Mesenchymal stem cell (in vitro differentiated cells and primary cell): ENCODE measurements around the gene DPPA4.
"Not testable (repeated sequence)": the region's sequence is repeated elsewhere in the genome, so short reads cannot be mapped to it uniquely, and the experiment has no call there.

Experiments
- DNase-seq: peaks from one replicate; pipeline ENCODE4 v3.0.0-alpha.2; 2013
- H2AFZ ChIP-seq: one replicate; pipeline ENCODE4 v1.6.1; 2013; ENCODE audit warnings: low read depth, mild to moderate bottlenecking, control low read depth, inconsistent platforms, low read length, moderate library complexity
- H2AK5ac ChIP-seq: 2 replicates; pipeline ENCODE4 v1.6.1; 2013; ENCODE audit warnings: low read length, moderate library complexity, mild to moderate bottlenecking, inconsistent platforms; ENCODE audit not compliant: severe bottlenecking
- H2BK120ac ChIP-seq: one replicate; pipeline ENCODE4 v1.6.1; 2013; ENCODE audit warnings: low read depth, mild to moderate bottlenecking, inconsistent platforms, low read length, moderate library complexity
- H2BK12ac ChIP-seq, 2 experiments: one replicate each; pipeline ENCODE4 v1.6.1; 2013; ENCODE audit warnings: inconsistent platforms in 2 of 2, low read length in 2 of 2, mild to moderate bottlenecking in 2 of 2, moderate library complexity in 2 of 2, control low read depth in 1 of 2
- H2BK15ac ChIP-seq: one replicate; pipeline ENCODE4 v1.6.1; 2013; ENCODE audit warnings: mild to moderate bottlenecking, low read depth, inconsistent platforms; ENCODE audit not compliant: poor library complexity, severe bottlenecking
- H2BK5ac ChIP-seq: 2 replicates; pipeline ENCODE4 v1.6.1; 2013; ENCODE audit warnings: low read depth, mild to moderate bottlenecking, low read length, control low read depth, inconsistent platforms; ENCODE audit not compliant: poor library complexity, severe bottlenecking
- H3K14ac ChIP-seq, 2 experiments: one replicate each; pipeline ENCODE4 v1.6.1; 2013; ENCODE audit warnings: inconsistent platforms in 2 of 2, low read length in 2 of 2, control low read depth in 1 of 2, mild to moderate bottlenecking in 1 of 2, moderate library complexity in 1 of 2
- H3K18ac ChIP-seq, 2 experiments: one replicate each; pipeline ENCODE4 v1.6.1; 2013; ENCODE audit warnings: inconsistent platforms in 2 of 2, low read length in 2 of 2, control low read depth in 1 of 2, low read depth in 1 of 2, mild to moderate bottlenecking in 1 of 2
- H3K23ac ChIP-seq, 2 experiments: one replicate each; pipeline ENCODE4 v1.6.1; 2013; ENCODE audit warnings: inconsistent platforms in 2 of 2, low read length in 2 of 2, mild to moderate bottlenecking in 2 of 2, moderate library complexity in 2 of 2, control low read depth in 1 of 2
- H3K27ac ChIP-seq: 2 replicates; pipeline ENCODE4 v1.5.1; 2013; ENCODE audit warnings: mild to moderate bottlenecking, moderate library complexity, low read length, control low read depth, inconsistent platforms; ENCODE audit not compliant: poor library complexity, severe bottlenecking
- H3K27me3 ChIP-seq, 2 experiments: 2 replicates each; pipeline versions ENCODE4 v1.6.1 to v1.7.0; 2013; ENCODE audit warnings: low read length in 2 of 2, mild to moderate bottlenecking in 2 of 2, moderate library complexity in 2 of 2, control low read depth in 1 of 2, inconsistent platforms in 1 of 2; ENCODE audit not compliant: control insufficient read depth in 1 of 2, insufficient read depth in 1 of 2
- H3K36me3 ChIP-seq, 2 experiments: 2 replicates each; pipeline versions ENCODE4 v1.6.1 to v1.7.0; 2013; ENCODE audit warnings: low read length in 2 of 2, control low read depth in 1 of 2, inconsistent platforms in 1 of 2, low read depth in 1 of 2, mild to moderate bottlenecking in 1 of 2; ENCODE audit not compliant: insufficient read depth in 2 of 2, control insufficient read depth in 1 of 2
- H3K4ac ChIP-seq, 2 experiments: one replicate each; pipeline ENCODE4 v1.6.1; 2013; ENCODE audit warnings: inconsistent platforms in 2 of 2, low read length in 2 of 2, mild to moderate bottlenecking in 2 of 2, moderate library complexity in 2 of 2, control low read depth in 1 of 2, low read depth in 1 of 2
- H3K4me1 ChIP-seq: 2 replicates; pipeline ENCODE4 v1.6.1; 2013; ENCODE audit warnings: low read depth, low read length, control low read depth; ENCODE audit not compliant: control insufficient read depth, insufficient read depth
- H3K4me2 ChIP-seq: 2 replicates; pipeline ENCODE4 v1.6.1; 2013; ENCODE audit warnings: low read length, mild to moderate bottlenecking, inconsistent platforms; ENCODE audit not compliant: poor library complexity, severe bottlenecking
- H3K4me3 ChIP-seq, 2 experiments: 2 replicates each; pipeline versions ENCODE4 v1.5.1 to v1.7.0; 2013; ENCODE audit warnings: low read length in 2 of 2, mild to moderate bottlenecking in 2 of 2, control low read depth in 1 of 2, low read depth in 1 of 2; ENCODE audit not compliant: insufficient read depth in 1 of 2
- H3K79me1 ChIP-seq: replicated peaks from 2 replicates; pipeline ENCODE4 v1.6.1; 2013; ENCODE audit warnings: mild to moderate bottlenecking, control low read depth, low read length, inconsistent platforms; ENCODE audit not compliant: poor library complexity, severe bottlenecking
- H3K9ac ChIP-seq: 2 replicates; pipeline ENCODE4 v1.7.0; 2013; ENCODE audit warnings: mild to moderate bottlenecking, low read length, moderate library complexity
- H3K9me3 ChIP-seq: 2 replicates; pipeline ENCODE4 v1.7.0; 2013; ENCODE audit warnings: mild to moderate bottlenecking, low read length; ENCODE audit not compliant: control insufficient read depth
- H4K8ac ChIP-seq: one replicate; pipeline ENCODE4 v1.6.1; 2013; ENCODE audit warnings: inconsistent platforms, mild to moderate bottlenecking, low read length, moderate library complexity
- H4K91ac ChIP-seq: one replicate; pipeline ENCODE4 v1.6.1; 2013; ENCODE audit warnings: mild to moderate bottlenecking, low read length, inconsistent platforms
- WGBS: methylation state at CpG from one replicate; pipeline ENCODE4 v1.1.7; 2013; ENCODE audit warnings: mixed read lengths; 5-methylcytosine and 5-hydroxymethylcytosine counted together

The DPPA4 gene

GRCh38 chr3:109358809-109359208 lies 21.5 kb upstream of the DPPA4 start:
- H2BK12ac ChIP-seq, DNase-seq, H3K23ac ChIP-seq, H2AFZ ChIP-seq, H3K27ac ChIP-seq, H2BK15ac ChIP-seq, H4K8ac ChIP-seq, H3K18ac ChIP-seq, H3K79me1 ChIP-seq, H2AK5ac ChIP-seq, H3K4me3 ChIP-seq, H3K4me2 ChIP-seq, H3K9ac ChIP-seq, H3K27me3 ChIP-seq, H3K4me1 ChIP-seq, H4K91ac ChIP-seq, H3K14ac ChIP-seq, H3K36me3 ChIP-seq, H3K4ac ChIP-seq, H3K9me3 ChIP-seq, H2BK120ac ChIP-seq, H2BK5ac ChIP-seq: not testable (repeated sequence)
- 85% methylated on average over 2 of the region's 2 CpGs for WGBS

- no peak overlapping the region for H2BK5ac ChIP-seq
- H3K4me2 ChIP-seq = no peak overlapping the region
- no peaks in the 10 kb centered on the region for H3K9me3 ChIP-seq
- no peak overlapping the region for H2BK12ac ChIP-seq
- no peak for DNase-seq
- H3K14ac ChIP-seq = no peak overlapping the region
- H3K18ac ChIP-seq = no peak overlapping the region
- no peak overlapping the region for H2BK15ac ChIP-seq
- H3K4me3 ChIP-seq = no peak overlapping the region
- H3K79me1 ChIP-seq = no peaks in the 10 kb centered on the region
- H4K91ac ChIP-seq = no peak overlapping the region
- no peaks in the 10 kb centered on the region for H3K36me3 ChIP-seq
- no peaks in the 10 kb centered on the region for H3K27me3 ChIP-seq
- H3K27ac ChIP-seq = no peak overlapping the region
- WGBS = 75% methylated on average over 2 of the region's 3 CpGs
- H4K8ac ChIP-seq = no peak overlapping the region
- H2AFZ ChIP-seq = no peak overlapping the region
- no peak overlapping the region for H3K23ac ChIP-seq
- H2BK120ac ChIP-seq = no peak overlapping the region
- H3K4ac ChIP-seq = no peak overlapping the region
- H3K4me1 ChIP-seq = no peaks in the 10 kb centered on the region
- no peak overlapping the region for H3K9ac ChIP-seq
- no peak overlapping the region for H2AK5ac ChIP-seq
Measured at GRCh38 chr3:109356442-109357155, 19.3 kb upstream of the DPPA4 start.

- H2AK5ac ChIP-seq = no peak overlapping the region
- no peak overlapping the region for H3K4me3 ChIP-seq
- no peaks in the 10 kb centered on the region for H3K9me3 ChIP-seq
- no peak overlapping the region for H3K14ac ChIP-seq
- H3K27ac ChIP-seq = no peak overlapping the region
- no peak overlapping the region for H4K8ac ChIP-seq
- no peak overlapping the region for H2BK12ac ChIP-seq
- no peak overlapping the region for H3K9ac ChIP-seq
- no peak overlapping the region for H3K4me2 ChIP-seq
- H2BK15ac ChIP-seq = no peak overlapping the region
- no peak overlapping the region for H3K4ac ChIP-seq
- peak overlapping the region in 1 of 2 experiments; percentile 21 for H3K18ac ChIP-seq
- H3K36me3 ChIP-seq = no peaks in the 10 kb centered on the region
- no peak overlapping the region for H2BK120ac ChIP-seq
- H4K91ac ChIP-seq = no peak overlapping the region
- H3K27me3 ChIP-seq = no peaks in the 10 kb centered on the region
- H3K79me1 ChIP-seq = no peaks in the 10 kb centered on the region
- no peak overlapping the region for H2AFZ ChIP-seq
- H3K4me1 ChIP-seq = no peaks in the 10 kb centered on the region
- H3K23ac ChIP-seq = no peak overlapping the region
- WGBS = 17% methylated on average over 8 of the region's 8 CpGs
- DNase-seq = peak; percentile 21
- H2BK5ac ChIP-seq = no peak overlapping the region
Measured at GRCh38 chr3:109355625-109356441, 18.5 kb upstream of the DPPA4 start.

GRCh38 chr3:109353057-109353456 lies 15.7 kb upstream of the DPPA4 start:
- Histone ChIP-seq H3K4me1 (no peaks in the 10 kb centered on the region), H3K4me3 (no peak overlapping the region), H2AK5ac (no peak overlapping the region), H3K36me3 (no peaks in the 10 kb centered on the region), H3K27me3 (no peaks in the 10 kb centered on the region), H3K14ac (no peak overlapping the region), H2BK15ac (no peak overlapping the region), H4K8ac (no peak overlapping the region), H3K18ac (no peak overlapping the region), H3K9ac (no peak overlapping the region), H2BK120ac (no peak overlapping the region), H2AFZ (no peak overlapping the region), H3K9me3 (no peaks in the 10 kb centered on the region), H2BK12ac (no peak overlapping the region), H3K4me2 (no peak overlapping the region), H4K91ac (no peak overlapping the region), H3K4ac (no peak overlapping the region), H3K27ac (no peak overlapping the region), H2BK5ac (no peak overlapping the region), H3K79me1 (no peaks in the 10 kb centered on the region), H3K23ac (no peak overlapping the region)
- DNase-seq = peak; percentile 24
- WGBS = 75% methylated on average over 2 of the region's 2 CpGs
